A549 (cell line): ENCODE data around the gene F2RL3.

Experiments used
- CTCF ChIP-seq: fragments of >200 bp; sonication (Bioruptor Twin); formaldehyde crosslinking; IDR thresholded peaks from 3 replicates; pipeline ENCODE4 v1.5.1; 2016
- EP300 ChIP-seq, 2 experiments: fragments of >200 bp; sonication (Bioruptor Twin); formaldehyde crosslinking; IDR thresholded peaks; 2 replicates in 1 of 2; 3 replicates in 1 of 2; pipeline ENCODE4 v1.6.1; 2016 to 2017
- PHF8 ChIP-seq: fragments of 200-600 bp; sonication (generic); IDR thresholded peaks from 2 replicates; pipeline ENCODE4 v1.6.1; 2016; ENCODE audit warnings: low read depth, mild to moderate bottlenecking, antibody characterized with exemption, moderate library complexity, borderline replicate concordance
- POLR2A ChIP-seq: IDR thresholded peaks from 2 replicates; pipeline ENCODE4 v1.6.1; 2012; ENCODE audit warnings: mild to moderate bottlenecking, low read length

DNA sequence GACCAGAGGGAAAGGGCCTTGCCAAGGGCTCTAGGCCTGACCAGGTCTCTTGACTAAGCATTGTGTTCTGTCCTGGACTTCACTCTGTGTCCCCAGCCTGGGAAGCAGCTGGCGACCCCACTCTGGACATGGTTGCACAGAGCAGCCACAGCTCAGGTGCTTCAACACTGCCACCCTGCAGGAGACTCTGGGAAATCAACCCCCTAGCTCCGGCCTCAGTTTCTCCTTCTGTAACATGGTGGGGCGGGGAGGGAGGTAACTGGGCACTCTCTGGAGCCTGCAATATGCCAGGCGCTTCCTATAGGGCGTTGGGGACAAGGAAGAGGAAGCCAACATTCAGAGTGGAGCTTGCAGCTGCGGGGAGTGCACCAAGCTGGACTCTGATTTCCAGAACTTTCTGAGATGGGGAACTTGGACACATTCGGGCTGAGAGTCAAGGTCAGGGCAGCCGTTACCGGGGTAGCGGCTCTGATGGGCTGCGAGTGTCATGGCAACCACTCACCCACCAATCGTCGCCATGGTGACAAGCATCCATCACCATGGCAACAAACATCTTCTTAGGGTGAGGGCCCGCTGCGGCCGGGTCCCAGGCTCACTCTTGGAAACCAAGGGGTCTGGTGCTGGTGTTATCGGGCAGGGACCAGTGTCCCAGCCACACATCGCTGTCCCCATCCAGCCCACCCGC is 12.8 kb downstream of the F2RL3 start:
- no peak for TF ChIP-seq CTCF
- no peak for TF ChIP-seq PHF8
- TF ChIP-seq POLR2A, result no peak
- TF ChIP-seq EP300 (IDR thresholded peaks at IDR 0.05), result no peak
